WTC11 (cell line): Measurements from ENCODE around the gene ZNHIT2.

Experiments used
- CDX4 ChIP-seq: fragments of 250-450 bp; sonication (Bioruptor Pico); IDR thresholded peaks from 2 replicates; pipeline ENCODE4 v1.9.0; 2021; ENCODE audit warnings: moderate library complexity, mild to moderate bottlenecking, inconsistent platforms, borderline replicate concordance
- CTCF ChIP-seq: fragments of 200-600 bp; IDR thresholded peaks from 2 replicates; pipeline ENCODE4 v1.8.0; 2022; ENCODE audit warnings: antibody characterized with exemption
- ELF4 ChIP-seq: sonication (generic); formaldehyde crosslinking; IDR thresholded peaks from 2 replicates; pipeline ENCODE4 v1.8.1; 2022; ENCODE audit warnings: low read depth, mild to moderate bottlenecking, moderate library complexity, missing genetic modification reagents
- HMGXB4 ChIP-seq: sonication (generic); formaldehyde crosslinking; IDR thresholded peaks from 2 replicates; pipeline ENCODE4 v1.8.1; 2023; ENCODE audit warnings: mild to moderate bottlenecking, moderate library complexity, missing genetic modification reagents
- TP53 ChIP-seq: sonication (generic); formaldehyde crosslinking; IDR thresholded peaks from 2 replicates; pipeline ENCODE4 v1.8.1; 2023; ENCODE audit warnings: mild to moderate bottlenecking, missing genetic modification reagents
- ZNF512 ChIP-seq: sonication (generic); formaldehyde crosslinking; IDR thresholded peaks from 2 replicates; pipeline ENCODE4 v1.8.1; 2022; ENCODE audit warnings: missing genetic modification reagents, borderline replicate concordance
- TF ChIP-seq, protein P1 (sequence below): sonication (generic); formaldehyde crosslinking; IDR thresholded peaks from 2 replicates; pipeline ENCODE4 v1.8.0; 2022; ENCODE audit warnings: mild to moderate bottlenecking, missing genetic modification reagents

DNA sequence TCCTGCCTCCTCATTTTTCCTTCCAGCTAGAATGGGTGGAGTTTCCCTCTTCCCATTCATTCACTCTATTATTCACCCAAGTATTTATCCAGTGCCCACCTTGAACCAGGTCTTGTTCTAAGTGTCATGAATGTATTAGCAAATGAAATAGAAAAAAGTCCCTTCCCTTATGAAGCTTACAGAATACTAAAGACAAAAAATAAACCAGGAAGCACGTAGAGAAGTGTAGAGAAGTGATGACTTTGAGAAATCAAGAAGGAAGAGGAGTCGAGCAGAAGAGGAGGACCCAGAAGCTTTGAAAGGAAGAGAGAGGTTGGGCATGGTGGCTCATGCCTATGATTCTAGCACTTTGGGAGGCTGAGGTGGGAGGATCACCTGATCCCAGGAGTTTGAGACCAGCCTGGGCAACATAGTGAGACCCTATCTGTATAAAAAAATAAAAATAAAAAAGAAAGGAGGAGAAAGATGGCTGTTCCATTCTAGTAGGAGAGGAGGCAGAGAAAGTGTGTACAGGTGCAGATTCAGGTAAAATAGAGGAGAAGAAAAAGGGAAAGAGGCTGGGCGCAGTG, 33.9 kb upstream of the ZNHIT2 start:
- TF ChIP-seq TP53 (CRISPR knock-in tag) (no peak), CTCF (no peak), CDX4 (no peak), ZNF512 (CRISPR knock-in tag) (no peak), ELF4 (no peak), HMGXB4 (CRISPR knock-in tag) (no peak)
- TF ChIP-seq, protein P1, sequence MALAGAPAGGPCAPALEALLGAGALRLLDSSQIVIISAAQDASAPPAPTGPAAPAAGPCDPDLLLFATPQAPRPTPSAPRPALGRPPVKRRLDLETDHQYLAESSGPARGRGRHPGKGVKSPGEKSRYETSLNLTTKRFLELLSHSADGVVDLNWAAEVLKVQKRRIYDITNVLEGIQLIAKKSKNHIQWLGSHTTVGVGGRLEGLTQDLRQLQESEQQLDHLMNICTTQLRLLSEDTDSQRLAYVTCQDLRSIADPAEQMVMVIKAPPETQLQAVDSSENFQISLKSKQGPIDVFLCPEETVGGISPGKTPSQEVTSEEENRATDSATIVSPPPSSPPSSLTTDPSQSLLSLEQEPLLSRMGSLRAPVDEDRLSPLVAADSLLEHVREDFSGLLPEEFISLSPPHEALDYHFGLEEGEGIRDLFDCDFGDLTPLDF: no peak
